Calu3 (cell line): Measurements from ENCODE around the gene MACROH2A1. TPM values are rescaled to one million over a fixed set of nuclear protein-coding genes. Genes with fewer than 3 reads are reported as not detected.

Experiments
- BruUV-seq: library from RNA; stranded (reverse); fragments of 400-500 nt; replicated peaks from 2 replicates; lab custom pipeline; 2021; lab: Mats Ljungman, UMichigan
- CTCF ChIA-PET: fragments of 300-600 bp; sonication (Branson Sonifier 250); formaldehyde crosslinking; loops from one replicate; lab custom pipeline; 2022; ENCODE audit warnings: antibody characterized with exemption; lab: Charles Lee
- DNase-seq: peaks from one replicate; pipeline ENCODE4 v3.0.0; 2022
- H3K27ac Mint-ChIP-seq: one replicate; pipeline ENCODE4 v1.8.0; 2022; ENCODE audit warnings: mixed read lengths; ENCODE audit not compliant: unreplicated experiment
- H3K27me3 Mint-ChIP-seq: one replicate; pipeline ENCODE4 v1.8.0; 2022; ENCODE audit warnings: mixed read lengths; ENCODE audit not compliant: unreplicated experiment
- H3K36me3 Mint-ChIP-seq: one replicate; pipeline ENCODE4 v1.8.0; 2022; ENCODE audit warnings: mild to moderate bottlenecking, moderate library complexity, mixed read lengths; ENCODE audit not compliant: insufficient read depth, unreplicated experiment
- H3K4me1 Mint-ChIP-seq: one replicate; pipeline ENCODE4 v1.8.0; 2022; ENCODE audit warnings: mild to moderate bottlenecking, low read depth, mixed read lengths; ENCODE audit not compliant: unreplicated experiment
- H3K4me3 Mint-ChIP-seq: one replicate; pipeline ENCODE4 v1.8.0; 2022; ENCODE audit warnings: mild to moderate bottlenecking, low read depth, moderate library complexity, mixed read lengths; ENCODE audit not compliant: unreplicated experiment
- H3K9me3 Mint-ChIP-seq: one replicate; pipeline ENCODE4 v1.8.0; 2022; ENCODE audit warnings: low read depth, mixed read lengths; ENCODE audit not compliant: unreplicated experiment
- CTCF ChIP-seq: fragments of 200-600 bp; IDR thresholded peaks from one replicate; pipeline ENCODE4 v1.8.0; 2022; ENCODE audit warnings: antibody characterized with exemption; ENCODE audit not compliant: unreplicated experiment
- intact Hi-C: fragments of 100-400 bp; cut with micrococcal nuclease; formaldehyde crosslinking; loops from one replicate; pipeline ENCODE4 v1.10.0; 2022; ENCODE audit not compliant: unreplicated experiment
- total RNA-seq: library from RNA; stranded (reverse); gene quantifications from 2 replicates; pipeline ENCODE4 v1.2.3, GENCODE V29; 2022

Gene MACROH2A1
- total RNA-seq, 1 experiment from 2014 or later: 368 TPM

DNA sequence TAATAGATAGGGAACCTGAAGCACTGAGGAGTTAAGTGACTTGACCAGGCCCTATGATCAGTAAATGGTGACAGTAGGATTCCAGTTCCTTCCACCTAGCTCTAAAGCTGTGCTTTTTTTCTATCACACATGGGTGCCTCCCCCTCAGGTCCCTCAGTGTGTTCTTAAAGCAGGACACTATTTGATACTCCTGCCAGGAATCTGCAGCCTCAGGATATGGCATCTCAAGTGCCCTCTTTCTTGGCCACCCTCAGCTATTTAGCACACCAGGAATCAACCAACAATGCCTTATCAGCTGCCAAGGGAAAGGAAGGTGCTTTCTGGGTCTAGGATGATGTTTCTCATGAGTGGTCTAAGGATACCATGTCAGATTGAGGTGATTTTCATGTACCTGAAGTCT is 49.1 kb downstream of the MACROH2A1 start:
- Mint-ChIP-seq H3K27me3 (no peaks in the 10 kb centered on the region), H3K36me3 (peaks cover 33% of the 10 kb centered on the region), H3K27ac (no peak overlapping the region), H3K4me3 (no peak overlapping the region), H3K9me3 (no peaks in the 10 kb centered on the region), H3K4me1 (peaks cover 12% of the 10 kb centered on the region)
- no peak for DNase-seq
- intact Hi-C loops: loop anchor here (5.0 kb wide), 1 partner anchor 77 kb away; no protein-coding TSS in a partner anchor
- TF ChIP-seq CTCF: no peak
- BruUV-seq: no TSS peak
- CTCF ChIA-PET: no interaction called here

DNA sequence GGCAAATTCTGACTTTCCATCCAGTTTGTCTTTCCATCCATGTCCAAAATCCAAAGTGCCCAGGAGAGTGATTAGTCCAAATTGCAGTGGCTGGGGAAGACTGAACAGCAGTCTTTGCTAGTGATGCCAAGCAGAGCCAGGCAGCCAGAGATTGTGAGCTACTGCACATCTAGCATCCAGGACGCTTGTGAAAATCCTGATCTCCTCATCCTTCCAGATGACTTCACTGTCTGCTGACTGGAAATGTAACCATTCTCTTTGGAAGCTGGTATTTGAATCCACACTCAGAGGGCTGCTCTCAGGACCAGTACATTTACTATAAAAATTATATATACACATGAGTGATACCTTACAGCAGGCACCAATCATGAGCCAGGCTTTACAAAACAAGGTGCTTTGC is 49.6 kb downstream of the MACROH2A1 start:
- peaks cover 31% of the 10 kb centered on the region for H3K36me3 Mint-ChIP-seq
- no peak overlapping the region for H3K4me3 Mint-ChIP-seq
- CTCF ChIA-PET: no interaction called here
- no peaks in the 10 kb centered on the region for H3K9me3 Mint-ChIP-seq
- no peak for DNase-seq
- H3K27me3 Mint-ChIP-seq: no peaks in the 10 kb centered on the region
- no peak for TF ChIP-seq CTCF
- BruUV-seq: no TSS peak
- peaks cover 12% of the 10 kb centered on the region for H3K4me1 Mint-ChIP-seq
- no peak overlapping the region for H3K27ac Mint-ChIP-seq
- intact Hi-C loops: loop anchor here (5.0 kb wide), 1 partner anchor 78 kb away; no protein-coding TSS in a partner anchor

DNA sequence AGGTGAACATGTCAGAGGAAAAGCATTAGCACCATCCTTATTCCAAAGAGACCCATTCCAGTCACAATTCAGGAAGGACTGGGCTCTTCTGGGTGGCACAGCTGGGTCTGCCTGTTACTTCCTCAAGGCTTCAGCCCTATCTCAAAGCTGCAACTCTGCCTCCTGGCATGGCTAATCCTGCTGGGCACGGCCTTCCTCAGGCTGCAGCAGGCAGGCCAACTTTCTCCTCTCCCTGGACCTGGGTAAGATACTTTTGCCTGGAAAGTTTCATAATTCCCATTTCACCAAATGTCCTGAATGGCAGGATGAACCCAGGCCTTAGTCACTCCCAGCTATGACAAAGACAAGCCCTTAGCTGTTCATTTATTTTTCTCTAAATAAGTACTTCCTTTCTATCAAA is 50.1 kb downstream of the MACROH2A1 start:
- CTCF ChIA-PET: no interaction called here
- intact Hi-C loops: loop anchor here (5.0 kb wide), 1 partner anchor 78 kb away; no protein-coding TSS in a partner anchor
- H3K4me1 Mint-ChIP-seq: peaks cover 12% of the 10 kb centered on the region
- no peak for DNase-seq
- no peaks in the 10 kb centered on the region for H3K27me3 Mint-ChIP-seq
- no peak overlapping the region for H3K4me3 Mint-ChIP-seq
- no TSS peak for BruUV-seq
- TF ChIP-seq CTCF: no peak
- peaks cover 26% of the 10 kb centered on the region for H3K36me3 Mint-ChIP-seq
- H3K9me3 Mint-ChIP-seq: no peaks in the 10 kb centered on the region
- H3K27ac Mint-ChIP-seq: no peak overlapping the region

- CTCF ChIA-PET: no interaction called here
- no peak for TF ChIP-seq CTCF
- Mint-ChIP-seq H3K27ac (no peak overlapping the region), H3K36me3 (peaks cover 34% of the 10 kb centered on the region), H3K9me3 (no peaks in the 10 kb centered on the region), H3K27me3 (no peaks in the 10 kb centered on the region), H3K4me1 (peaks cover 12% of the 10 kb centered on the region), H3K4me3 (no peak overlapping the region)
- no TSS peak for BruUV-seq
- DNase-seq: no peak
- intact Hi-C loops: loop anchor here (5.0 kb wide), 1 partner anchor 80 kb away; no protein-coding TSS in a partner anchor
These were observed 51.6 kb downstream of the MACROH2A1 start for GRCh38 chr5:135347392-135347791.
